ENCODE data around the gene CYP27A1.

- TF ChIP-seq CTCF (IDR thresholded peaks at IDR 0.05; ENCODE audit: insufficient read depth, low read length, poor library complexity, severe bottlenecking) (no peak), EZH2phosphoT487 (conservative IDR thresholded peaks at IDR 0.05; ENCODE audit: low read length) (no peak)
Observed at GRCh38 chr2:218811382-218811781, 29.4 kb downstream of the CYP27A1 start.
